Upper lobe of left lung (tissue), 4 donors: ENCODE measurements around the gene SDF2L1.

ENCODE experiments used
- CTCF ChIP-seq, 6 experiments: fragments of 450-650 bp in 4 of 6; fragments of 200-600 bp in 2 of 6; sonication (generic) in 2 of 6; IDR thresholded peaks; one replicate each; pipeline ENCODE4 v1.5.1; 2016 to 2019; ENCODE audit warnings: antibody characterized with exemption in 6 of 6
- POLR2A ChIP-seq, 4 donors: fragments of 450-650 bp; IDR thresholded peaks; one replicate each; pipeline ENCODE4 v1.5.1; 2016 to 2017; ENCODE audit warnings: antibody characterized with exemption in 4 of 4, mild to moderate bottlenecking in 2 of 4

- TF ChIP-seq CTCF (IDR thresholded peaks at IDR 0.05) (no peak), POLR2A (IDR thresholded peaks at IDR 0.05) (no peak)
Observed at GRCh38 chr22:21684492-21685163, 42.5 kb downstream of the SDF2L1 start.
